GM18517 (cell line): ENCODE data around the gene PLCB1.

Source experiments
- ATAC-seq: cut with Tn5 transposase; IDR thresholded peaks from one replicate; pipeline ENCODE4 v1.9.1; 2021; ENCODE audit warnings: mild to moderate bottlenecking, moderate library complexity; ENCODE audit not compliant: unreplicated experiment

The PLCB1 gene

DNA sequence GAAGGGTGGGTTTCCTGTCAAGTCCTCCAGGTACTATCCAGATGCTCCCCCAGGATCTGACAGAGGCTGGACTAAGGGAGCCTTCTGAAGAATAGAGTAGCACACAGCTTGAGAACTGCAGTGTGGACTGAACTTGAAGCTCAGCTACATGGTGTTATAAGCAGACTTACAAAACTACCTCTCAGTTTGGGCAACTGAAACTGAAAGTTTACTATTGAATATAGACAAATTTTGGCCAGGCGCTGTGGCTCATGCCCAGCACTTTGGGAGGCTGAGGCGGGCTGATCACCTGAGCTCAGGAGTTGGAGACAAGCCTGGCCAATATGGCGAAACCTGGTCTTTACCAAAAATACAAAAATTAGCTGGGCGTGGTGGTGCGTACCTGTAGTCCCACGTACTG lies 348.5 kb downstream of the PLCB1 start:
- ATAC-seq: no peak

DNA sequence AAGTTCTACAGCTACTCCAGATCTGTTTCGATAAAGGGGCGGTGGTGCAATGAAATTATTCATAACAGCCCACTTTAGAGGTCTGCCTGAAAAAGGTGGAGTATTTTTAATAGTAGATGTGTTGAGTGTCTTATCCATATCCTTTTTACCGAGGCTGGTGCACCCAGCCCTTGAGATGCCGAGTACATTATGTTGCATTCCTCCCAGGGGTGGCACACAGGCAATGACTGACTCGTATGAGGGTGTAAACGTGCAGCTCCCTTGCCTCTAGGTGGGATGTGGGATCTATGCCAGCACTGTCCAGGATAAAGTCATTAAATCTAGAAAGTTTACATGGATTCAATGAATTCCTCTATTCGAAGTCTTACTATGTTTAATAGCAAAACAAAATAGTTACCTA lies 355.6 kb downstream of the PLCB1 start:
- no peak for ATAC-seq

DNA sequence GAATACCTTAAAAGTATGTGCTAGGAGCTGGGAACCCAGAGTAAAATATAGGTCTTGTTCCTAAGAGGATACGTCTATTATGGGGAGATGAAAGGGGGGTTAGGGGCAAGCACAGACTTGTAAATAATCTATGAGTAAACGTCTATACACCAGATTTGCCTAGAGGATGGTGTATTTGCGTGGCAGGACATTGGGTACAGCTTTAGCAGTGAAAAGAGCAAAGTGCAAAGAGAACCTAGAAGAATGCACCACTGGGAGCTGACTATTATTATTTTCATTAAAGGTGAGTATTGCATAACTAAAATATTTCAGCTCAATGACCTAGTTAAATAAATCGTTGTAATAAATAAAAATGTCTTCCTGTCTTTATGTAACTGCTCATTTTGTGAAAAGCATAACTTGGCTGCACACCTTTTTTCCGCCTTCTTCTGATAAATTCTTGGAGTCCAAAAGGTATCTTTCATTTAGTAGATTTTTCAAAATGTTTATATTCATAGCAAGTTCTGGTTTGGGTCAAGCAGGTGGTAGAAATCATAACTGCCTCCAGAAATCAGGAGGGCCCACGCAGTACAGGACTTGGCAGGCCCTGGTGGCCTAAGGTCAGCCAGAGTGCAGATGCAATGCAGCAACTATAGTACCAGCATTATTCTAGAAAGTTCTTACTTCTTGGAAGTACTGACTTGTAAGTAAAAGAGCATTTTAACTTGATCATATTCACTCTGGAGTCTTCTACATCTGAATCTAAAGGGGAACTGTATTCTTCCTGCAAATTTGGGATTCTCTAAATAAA lies 357.2 kb downstream of the PLCB1 start:
- ATAC-seq: no peak

DNA sequence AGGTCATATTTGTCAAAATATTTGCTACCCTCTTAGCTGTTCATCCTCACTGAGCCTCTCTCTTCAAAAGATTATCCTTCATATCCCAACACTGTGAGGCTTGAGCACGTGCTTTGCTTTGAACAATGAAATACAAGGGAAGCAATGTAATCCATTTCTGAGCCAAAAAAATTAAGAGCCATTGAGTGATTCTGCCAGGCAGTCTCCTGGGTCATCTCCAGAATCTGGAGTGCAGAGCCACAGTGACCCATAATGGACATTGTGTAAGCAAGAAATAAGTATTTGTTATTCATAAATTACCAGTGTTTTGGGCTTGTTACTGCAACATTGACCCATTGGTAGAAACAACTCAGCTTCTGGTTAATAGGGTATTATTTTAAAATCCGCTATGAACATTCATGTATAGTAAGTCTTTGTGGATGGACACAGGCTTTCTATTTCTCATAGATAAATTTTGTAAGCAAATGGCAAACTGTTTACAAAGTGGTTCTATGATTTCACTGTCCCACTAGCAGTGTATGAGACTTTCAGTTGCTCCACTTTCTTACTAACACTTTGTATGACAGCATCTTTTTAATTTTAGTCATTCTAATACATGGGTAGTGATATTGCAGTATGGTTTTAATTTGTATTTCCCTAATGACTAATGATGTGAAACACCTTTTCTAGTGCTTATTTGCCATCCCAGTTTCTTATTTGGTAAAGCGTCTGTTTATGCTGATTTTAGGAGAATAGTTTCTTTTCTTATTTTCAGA lies 358.2 kb downstream of the PLCB1 start:
- no peak for ATAC-seq

DNA sequence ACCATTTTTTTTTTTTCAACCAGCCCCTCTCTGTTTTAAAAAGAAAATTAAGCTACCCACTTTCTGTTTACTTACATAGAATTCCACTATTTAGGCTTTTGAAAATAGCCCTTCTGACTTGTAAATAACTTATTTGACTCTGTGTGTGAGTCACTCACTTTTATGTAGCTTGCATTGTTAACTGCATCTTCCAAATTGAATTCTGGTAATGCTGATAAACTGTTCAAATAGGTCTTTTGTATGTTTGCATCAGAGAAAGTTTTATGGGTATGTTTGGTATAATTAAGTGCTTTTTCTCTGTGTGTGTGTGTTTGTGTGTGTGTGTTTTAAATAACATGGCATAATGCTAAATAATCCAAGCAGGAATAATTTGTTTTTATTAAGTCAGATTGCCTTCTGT lies 360.1 kb downstream of the PLCB1 start:
- ATAC-seq: no peak

DNA sequence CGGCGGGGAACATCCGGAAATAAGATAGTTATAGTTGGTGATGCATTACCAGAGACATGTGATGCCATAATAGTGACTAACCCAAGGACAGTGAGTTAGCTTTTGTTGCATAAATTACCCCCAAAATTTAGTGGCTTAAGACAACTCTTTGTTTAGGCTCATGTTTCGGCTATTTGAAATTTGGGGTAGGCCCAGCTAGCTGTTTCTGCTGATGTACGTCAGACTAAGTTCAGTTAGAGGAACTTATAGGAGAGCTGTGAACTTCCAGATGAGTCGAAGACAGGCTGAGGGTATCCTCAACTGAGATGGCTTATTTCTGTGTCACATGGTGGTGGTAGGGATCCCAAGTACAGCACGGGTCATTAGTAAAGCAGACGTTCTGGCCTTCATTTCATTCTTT lies 366.5 kb downstream of the PLCB1 start:
- ATAC-seq: no peak

DNA sequence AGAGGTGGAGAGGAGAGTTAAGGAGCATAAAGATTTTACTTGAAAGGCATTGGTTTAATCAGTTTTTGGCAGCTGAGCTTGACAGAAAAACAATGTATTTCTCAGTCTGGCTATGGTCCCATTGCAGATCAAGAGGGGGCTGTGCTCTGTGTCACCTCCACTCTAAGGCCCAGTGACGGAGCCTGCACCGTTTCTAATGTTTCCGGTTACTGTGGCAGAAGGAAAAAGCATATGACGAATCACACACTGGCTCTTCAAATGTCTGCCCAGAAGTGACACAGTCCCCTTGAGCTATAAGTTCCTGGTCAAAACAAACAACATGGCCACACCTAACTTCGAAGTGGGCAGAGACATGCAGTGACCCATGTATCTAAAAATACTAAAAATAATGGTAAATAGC lies 372.0 kb downstream of the PLCB1 start:
- ATAC-seq: no peak

DNA sequence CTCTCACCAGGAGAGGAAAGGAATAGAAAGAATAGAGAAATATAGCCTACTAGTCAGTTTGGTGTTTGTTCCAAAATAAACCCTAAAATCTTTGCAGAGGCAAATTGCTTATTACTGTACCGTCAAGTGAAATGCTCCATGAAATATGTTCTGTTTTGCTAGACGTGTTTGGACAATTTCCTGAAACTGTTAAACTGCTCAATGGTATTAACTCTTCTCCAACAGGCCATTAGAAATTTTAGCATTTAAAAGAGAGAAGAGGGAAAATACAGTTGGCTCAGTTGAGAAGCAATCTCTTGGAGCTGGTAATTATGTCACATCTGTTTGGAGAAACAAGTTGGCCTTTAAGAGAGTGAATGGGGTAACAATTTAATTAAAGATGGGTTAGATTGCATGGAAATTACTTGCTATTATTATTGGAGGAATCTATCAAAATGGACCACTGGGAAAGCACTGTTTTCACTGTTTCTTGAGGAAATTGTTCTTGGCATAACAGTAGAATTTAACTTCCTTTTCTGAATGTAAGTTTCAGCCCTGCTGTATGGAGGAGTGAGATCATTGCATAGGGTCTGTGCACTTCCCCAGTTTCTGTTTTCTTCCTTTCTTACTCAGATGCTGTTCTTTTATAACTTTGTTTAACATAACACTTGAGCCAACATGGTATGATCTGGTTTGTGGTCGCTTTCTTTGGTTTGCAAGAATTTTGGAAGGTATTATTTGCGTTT lies 373.6 kb downstream of the PLCB1 start:
- no peak for ATAC-seq

DNA sequence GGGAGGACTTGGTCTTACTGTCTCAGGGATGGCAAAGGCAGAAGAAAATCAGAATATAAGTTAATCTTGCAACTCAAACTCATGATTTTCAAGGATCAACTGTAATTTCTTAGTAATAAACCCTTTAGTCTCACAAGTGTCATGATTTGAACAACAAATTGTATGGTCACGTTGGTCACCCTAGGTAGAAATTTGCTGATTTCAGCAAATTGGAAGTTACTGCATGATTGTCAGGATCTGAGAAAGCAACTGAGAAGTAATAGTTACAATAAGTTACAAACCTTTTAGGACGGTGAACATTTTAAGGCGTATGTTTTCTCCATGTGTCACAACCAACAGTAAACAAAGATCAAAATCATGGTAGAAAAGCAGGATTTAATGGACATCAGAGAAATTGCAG lies 375.2 kb downstream of the PLCB1 start:
- ATAC-seq: no peak

DNA sequence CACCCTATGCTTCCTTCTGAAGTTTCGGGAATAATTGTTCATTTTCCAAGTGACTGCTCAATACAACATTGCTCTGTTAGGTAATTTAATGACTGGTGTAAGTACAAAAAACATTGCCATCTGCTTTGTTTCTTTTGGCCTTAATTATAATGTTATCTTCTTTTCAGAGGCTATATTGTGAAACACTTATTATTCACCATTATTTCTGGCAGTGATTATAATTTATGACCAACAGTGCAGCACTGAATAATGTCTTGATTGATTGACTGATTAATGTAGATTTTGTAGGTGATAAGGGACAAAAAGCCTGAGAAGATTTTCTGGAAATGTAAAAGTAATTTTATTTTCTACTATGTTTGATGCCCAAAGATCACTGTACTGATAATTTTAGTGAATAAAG lies 377.7 kb downstream of the PLCB1 start:
- no peak for ATAC-seq

DNA sequence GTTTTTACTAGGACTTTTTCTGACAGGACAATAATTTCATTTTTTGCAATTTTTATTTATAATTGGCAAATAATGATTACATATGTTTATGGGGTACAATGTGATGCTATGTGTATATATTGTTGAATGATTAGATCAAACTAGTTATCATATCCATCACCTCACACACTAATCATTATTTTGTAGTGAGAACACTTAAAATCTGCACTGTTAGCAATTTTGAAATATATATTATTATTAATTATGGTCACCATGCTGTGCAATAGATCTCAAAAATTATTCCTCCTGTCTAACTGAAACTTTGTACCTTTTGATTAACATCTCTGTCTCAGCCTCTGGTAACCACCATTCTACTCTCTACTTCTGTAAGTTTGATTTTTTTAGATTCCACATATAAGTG lies 378.7 kb downstream of the PLCB1 start:
- no peak for ATAC-seq

DNA sequence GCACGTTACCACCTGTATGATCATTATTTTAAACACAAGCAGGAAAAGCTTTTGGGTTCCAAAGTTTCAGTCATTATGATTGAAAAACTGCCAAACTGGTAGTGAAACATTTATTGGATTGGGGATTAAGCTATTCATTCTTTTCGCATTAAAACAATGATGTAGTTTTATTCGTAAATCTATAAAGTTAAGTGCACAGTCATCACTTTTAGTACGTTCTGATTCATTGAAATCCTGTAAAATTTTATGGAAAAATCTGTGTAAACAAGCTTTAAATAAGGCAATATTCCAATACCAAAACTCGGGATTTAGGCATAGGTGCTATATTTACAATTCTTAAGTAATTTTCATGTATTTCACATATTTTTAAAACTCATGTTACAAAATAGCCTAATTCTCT lies 379.9 kb downstream of the PLCB1 start:
- ATAC-seq: no peak

DNA sequence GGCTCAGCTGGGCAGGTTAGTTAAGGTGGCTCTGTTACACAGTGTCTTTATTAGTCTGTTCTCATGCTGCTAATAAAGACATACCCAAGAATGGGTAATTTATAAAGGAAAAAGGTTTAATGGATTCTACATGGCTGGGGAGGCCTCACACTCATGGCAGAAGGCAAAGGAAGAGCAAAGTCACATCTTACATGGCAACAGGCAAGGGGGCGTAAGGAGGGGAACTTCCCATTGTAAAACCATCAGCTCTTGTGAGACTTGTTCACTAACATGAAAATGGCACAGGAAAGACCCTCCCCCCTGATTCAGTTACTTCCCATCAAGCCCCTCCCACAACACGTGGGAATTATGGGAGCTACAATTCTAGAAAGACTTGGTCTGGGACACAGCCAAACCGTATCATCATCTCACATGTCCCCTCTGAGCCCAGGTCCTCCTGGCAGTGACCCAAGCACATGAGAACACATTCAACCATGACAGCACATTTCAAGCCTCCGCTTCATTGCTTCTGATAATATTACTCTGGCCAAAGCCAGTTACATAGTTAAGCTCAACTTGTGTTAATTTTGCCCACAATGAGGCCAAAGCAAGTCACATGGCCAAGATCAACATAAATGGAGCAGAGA lies 383.9 kb downstream of the PLCB1 start:
- ATAC-seq: no peak

DNA sequence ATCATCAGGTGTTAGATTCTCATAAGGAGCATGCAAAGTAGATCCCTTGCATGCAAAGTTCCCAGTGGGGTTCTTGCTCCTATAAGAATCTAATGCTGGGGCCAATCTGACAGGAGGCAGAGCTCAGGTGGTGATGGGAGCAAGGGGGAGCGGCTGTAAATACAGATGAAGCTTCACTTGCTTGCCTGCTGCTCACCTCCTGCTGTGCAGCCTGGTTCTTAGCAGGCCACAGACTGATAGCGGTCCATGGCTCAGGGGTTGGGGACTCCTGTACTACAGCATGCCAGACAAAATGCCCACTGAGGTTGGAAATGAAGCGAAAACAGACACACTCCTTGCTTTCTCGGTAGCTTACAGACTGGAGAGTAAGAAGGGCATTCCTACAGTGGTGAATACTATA lies 386.8 kb downstream of the PLCB1 start:
- no peak for ATAC-seq

DNA sequence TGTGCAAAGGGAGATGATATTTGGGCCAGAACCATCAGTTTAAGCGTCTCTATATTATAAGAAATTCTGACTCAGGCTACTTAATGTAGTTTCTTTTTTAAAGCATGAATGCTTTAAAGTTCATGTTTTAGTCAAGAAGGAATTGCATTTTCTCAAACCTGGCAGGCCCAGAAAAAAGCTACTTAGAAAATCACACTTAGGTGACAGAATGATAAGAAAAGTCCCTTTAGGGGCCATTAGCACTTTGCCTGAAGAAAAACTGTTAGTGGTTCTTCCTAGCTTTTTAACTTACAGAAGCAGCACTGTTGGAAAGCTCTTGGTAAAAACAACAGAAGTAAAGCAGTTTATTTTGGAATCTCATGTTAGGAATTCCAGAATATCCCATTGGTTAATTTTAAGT lies 387.8 kb downstream of the PLCB1 start:
- no peak for ATAC-seq

DNA sequence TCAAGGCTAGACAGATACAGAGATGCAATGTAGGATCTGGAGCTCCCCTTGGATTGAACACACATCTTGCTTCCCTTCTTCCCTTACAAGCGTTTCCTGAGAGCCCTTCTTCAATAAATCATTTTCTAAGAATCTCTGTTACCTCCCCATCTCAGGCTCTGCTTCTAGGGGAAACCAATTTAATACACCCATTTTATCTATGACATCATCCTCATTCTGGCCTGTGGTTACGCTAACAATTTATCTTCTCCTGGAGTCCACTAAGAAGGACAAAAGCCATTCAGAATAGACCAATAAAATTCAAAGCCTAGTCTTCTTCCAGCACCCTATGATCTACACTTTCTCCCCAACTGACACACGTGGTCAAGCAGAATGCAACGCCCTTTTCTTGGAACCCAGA lies 390.1 kb downstream of the PLCB1 start:
- ATAC-seq: no peak

DNA sequence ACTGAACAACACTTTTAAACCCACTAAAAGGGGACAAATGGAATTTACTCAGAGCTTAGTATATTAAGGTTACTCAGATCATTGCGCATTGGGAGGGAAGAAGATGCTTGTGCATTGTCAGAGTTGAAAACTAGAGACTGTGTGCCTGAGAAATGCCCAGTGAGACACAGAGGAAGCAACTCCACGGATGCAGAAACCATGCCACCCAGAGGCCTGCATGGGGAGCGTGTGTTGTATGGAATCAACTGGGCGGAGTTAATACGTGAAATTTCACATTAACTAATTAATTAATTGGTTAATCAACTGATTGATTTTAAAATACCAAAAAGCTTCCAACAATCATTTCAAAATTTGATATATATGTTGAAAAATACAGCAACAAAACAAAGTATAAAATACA lies 391.6 kb downstream of the PLCB1 start:
- ATAC-seq: no peak

DNA sequence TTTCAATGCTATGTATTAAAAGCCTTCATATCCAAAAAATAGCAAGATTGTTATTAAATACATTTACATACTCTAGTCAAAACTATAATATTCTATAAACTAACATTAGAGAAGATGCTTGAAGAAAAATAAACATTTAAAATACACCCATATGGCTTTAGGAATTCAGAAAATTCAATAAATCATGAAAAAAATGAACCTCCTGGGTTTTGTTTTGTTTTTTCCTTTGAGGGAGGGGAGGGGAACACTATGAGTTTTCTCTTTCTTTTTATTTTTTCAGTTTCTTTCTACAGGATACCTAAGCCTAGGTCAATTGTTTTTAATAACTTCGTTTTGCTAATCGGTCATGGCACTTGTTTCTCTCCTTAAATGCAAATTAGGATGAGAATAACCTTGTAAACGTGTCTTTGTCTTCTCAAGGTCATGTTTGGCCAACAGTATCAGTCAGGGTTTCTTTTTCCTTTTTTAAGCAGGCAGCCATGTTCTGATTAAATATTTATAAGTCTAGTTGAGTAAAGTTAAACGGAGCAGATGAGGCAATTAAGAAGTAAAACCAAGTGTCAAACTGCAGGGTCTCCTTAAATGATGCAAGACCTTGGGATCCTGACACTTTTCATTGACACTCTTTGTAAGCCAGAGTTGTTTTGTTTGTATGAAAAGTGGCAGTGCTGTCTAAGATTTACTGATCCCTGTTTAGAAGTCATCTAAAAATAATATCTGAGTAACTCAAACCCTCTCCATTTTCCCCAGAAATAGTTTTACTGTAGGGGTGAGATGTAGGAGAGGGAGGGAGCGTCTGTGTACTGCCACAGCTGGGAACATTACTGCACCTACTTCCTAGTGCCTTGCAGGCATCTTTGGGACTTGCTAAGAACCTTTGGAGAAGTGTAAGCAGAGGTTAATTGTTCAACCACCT lies 392.3 kb downstream of the PLCB1 start:
- no peak for ATAC-seq

DNA sequence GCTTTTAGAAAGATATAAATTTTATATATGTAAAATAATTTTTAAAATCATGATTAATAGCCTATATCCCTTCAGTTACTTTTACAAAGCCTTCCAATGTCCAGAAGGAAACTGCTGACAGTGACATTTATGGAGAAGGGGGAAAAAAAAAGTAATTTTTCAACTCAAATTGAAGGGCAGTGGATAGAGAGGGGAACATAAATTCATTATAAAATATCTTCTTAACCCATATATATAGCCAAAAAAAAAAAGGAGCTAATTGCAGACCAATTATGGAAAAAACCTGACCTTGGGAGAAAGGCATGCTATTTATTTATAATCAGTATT lies 392.9 kb downstream of the PLCB1 start:
- no peak for ATAC-seq

DNA sequence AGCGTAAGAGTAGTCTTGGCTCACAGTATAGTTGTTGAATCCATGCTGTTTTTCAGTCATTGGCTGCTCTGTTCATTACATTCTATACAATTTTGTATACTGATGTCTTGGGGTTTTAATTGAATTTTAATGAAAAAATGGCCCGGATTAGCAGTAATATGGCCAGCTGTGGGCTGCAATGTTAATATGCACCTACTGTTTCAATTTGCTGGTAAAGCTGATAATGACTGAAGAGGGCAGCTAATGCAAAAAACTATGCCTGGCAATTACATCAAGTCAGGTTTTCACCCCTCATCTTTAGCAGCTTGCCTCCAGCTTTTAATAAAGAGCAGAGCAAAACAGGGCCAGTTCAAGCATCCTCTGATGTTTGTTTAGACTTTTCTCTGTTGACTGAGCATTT lies 394.5 kb downstream of the PLCB1 start:
- ATAC-seq: no peak
